SK-N-SH (cell line): Measurements from ENCODE around the gene RAB24. TPM values are rescaled to one million over a fixed set of nuclear protein-coding genes. Genes with fewer than 3 reads are reported as not detected.

ENCODE experiments used
- CTCF ChIA-PET: fragments of 300-600, 350-600 bp; formaldehyde crosslinking; extraction: SDS; loops from one replicate; lab custom pipeline; 2021; lab: Yijun Ruan, JAX
- POLR2A ChIA-PET: fragments of 350-600 bp; sonication (Branson Sonifier 250); formaldehyde crosslinking; extraction: SDS; loops from one replicate; lab custom pipeline; 2020; ENCODE audit warnings: antibody characterized with exemption, inconsistent platforms; lab: Yijun Ruan, JAX
- DNase-seq: peaks from one replicate; pipeline ENCODE4 v3.0.0; 2012
- H2AFZ ChIP-seq: fragments of 200-600 bp; sonication (generic); 2 replicates; pipeline ENCODE4 v1.8.1; 2016; ENCODE audit warnings: antibody characterized with exemption, mild to moderate bottlenecking, low read depth
- H3F3A ChIP-seq: fragments of 200-600 bp; sonication (generic); replicated peaks from 2 replicates; pipeline ENCODE3; 2016; ENCODE audit warnings: antibody characterized with exemption, mild to moderate bottlenecking; ENCODE audit not compliant: insufficient read depth
- H3K27ac ChIP-seq, 2 experiments: fragments of 200-500 bp in 1 of 2; fragments of 200-600 bp in 1 of 2; sonication (Bioruptor generic) in 1 of 2; sonication (generic), shearing (Covaris generic) in 1 of 2; 2 replicates each; pipeline versions ENCODE4 v1.5.1 to v1.6.1; 2014 to 2016; ENCODE audit warnings: low read depth in 2 of 2, inconsistent platforms in 1 of 2, low read length in 1 of 2, mild to moderate bottlenecking in 1 of 2, mixed read lengths in 1 of 2
- H3K27me3 ChIP-seq: fragments of 200-600 bp; sonication (generic), shearing (Covaris generic); 2 replicates; pipeline ENCODE4 v1.6.1; 2016; ENCODE audit warnings: mixed run types; ENCODE audit not compliant: insufficient read depth
- H3K36me3 ChIP-seq, 2 experiments: fragments of 200-500 bp in 1 of 2; fragments of 200-600 bp in 1 of 2; sonication (Bioruptor generic) in 1 of 2; sonication (generic) in 1 of 2; replicated peaks in 1 of 2; 2 replicates each; pipeline versions ENCODE3 to v1.5.1; 2014 to 2016; ENCODE audit warnings: low read length in 1 of 2, mild to moderate bottlenecking in 1 of 2; ENCODE audit not compliant: insufficient read depth in 2 of 2, control insufficient read depth in 1 of 2
- H3K4me1 ChIP-seq, 2 experiments: fragments of 200-500 bp in 1 of 2; fragments of 200-600 bp in 1 of 2; sonication (Bioruptor generic) in 1 of 2; sonication (generic), shearing (Covaris generic) in 1 of 2; 2 replicates each; pipeline versions ENCODE4 v1.5.1 to v1.6.1; 2014 to 2016; ENCODE audit warnings: low read depth in 1 of 2, low read length in 1 of 2, mixed run types in 1 of 2; ENCODE audit not compliant: insufficient read depth in 2 of 2, control insufficient read depth in 1 of 2
- H3K4me2 ChIP-seq: fragments of 200-600 bp; sonication (generic), shearing (Covaris generic); 2 replicates; pipeline ENCODE4 v1.6.1; 2017; ENCODE audit warnings: mixed run types
- H3K4me3 ChIP-seq, 2 experiments: fragments of 200-500 bp in 1 of 2; fragments of 200-600 bp in 1 of 2; sonication (Bioruptor generic) in 1 of 2; sonication (generic), shearing (Covaris generic) in 1 of 2; 2 replicates each; pipeline versions ENCODE4 v1.5.1 to v1.8.1; 2014 to 2016; ENCODE audit warnings: low read depth in 2 of 2, inconsistent platforms in 1 of 2, low read length in 1 of 2, mild to moderate bottlenecking in 1 of 2, mixed read lengths in 1 of 2, moderate library complexity in 1 of 2
- H3K79me2 ChIP-seq: fragments of 200-600 bp; sonication (generic); 2 replicates; pipeline ENCODE4 v1.8.1; 2017; ENCODE audit warnings: mild to moderate bottlenecking; ENCODE audit not compliant: insufficient read depth
- H3K9ac ChIP-seq: fragments of 200-600 bp; sonication (generic); 2 replicates; pipeline ENCODE4 v1.6.1; 2017; ENCODE audit warnings: mixed run types
- H3K9me2 ChIP-seq: fragments of 200-600 bp; sonication (generic); 2 replicates; pipeline ENCODE4 v1.6.1; 2017; ENCODE audit warnings: mixed run types
- H3K9me3 ChIP-seq: fragments of 200-600 bp; sonication (generic); 2 replicates; pipeline ENCODE4 v1.6.1; 2017; ENCODE audit warnings: mixed run types, mild to moderate bottlenecking, moderate library complexity
- H4K20me1 ChIP-seq: fragments of 200-600 bp; sonication (generic); 2 replicates; pipeline ENCODE4 v1.6.1; 2017; ENCODE audit warnings: mild to moderate bottlenecking, mixed run types; ENCODE audit not compliant: insufficient read depth
- CHD2 ChIP-seq: fragments of 150-350 bp; IDR thresholded peaks from 2 replicates; pipeline ENCODE4 v1.6.1; 2018; ENCODE audit warnings: low read length; ENCODE audit not compliant: partially characterized antibody
- ELF1 ChIP-seq: IDR thresholded peaks from 2 replicates; pipeline ENCODE4 v1.4.0; 2012
- EP300 ChIP-seq, 2 experiments: IDR thresholded peaks; 2 replicates each; pipeline versions ENCODE4 v1.4.0 to v1.6.1; 2012; ENCODE audit warnings: borderline replicate concordance in 1 of 2, low read depth in 1 of 2, low read length in 1 of 2
- EZH2phosphoT487 ChIP-seq: fragments of 200-600 bp; sonication (generic); IDR thresholded peaks from 2 replicates; pipeline ENCODE4 v1.6.1; 2017; ENCODE audit warnings: low read depth, mixed run types, mild to moderate bottlenecking, antibody characterized with exemption, moderate library complexity, borderline replicate concordance
- FOSL2 ChIP-seq: IDR thresholded peaks from 2 replicates; pipeline ENCODE4 v1.4.0; 2012; ENCODE audit warnings: low read depth, mild to moderate bottlenecking, moderate library complexity, borderline replicate concordance
- IRF3 ChIP-seq: fragments of 150-350 bp; IDR thresholded peaks from 2 replicates; pipeline ENCODE4 v1.6.1; 2016; ENCODE audit warnings: mild to moderate bottlenecking, low read depth, low read length
- MXI1 ChIP-seq: IDR thresholded peaks from 2 replicates; pipeline ENCODE4 v1.6.1; 2012; ENCODE audit warnings: mild to moderate bottlenecking, low read depth, low read length, improper control_type of control experiment
- NRF1 ChIP-seq: IDR thresholded peaks from 2 replicates; pipeline ENCODE4 v1.6.1; 2012; ENCODE audit warnings: low read depth, mild to moderate bottlenecking, low read length
- PBX3 ChIP-seq: IDR thresholded peaks from 2 replicates; pipeline ENCODE4; 2012
- POLR2AphosphoS5 ChIP-seq: IDR thresholded peaks from 2 replicates; pipeline ENCODE4 v1.6.1; 2012; ENCODE audit warnings: low read depth, low read length
- RXRA ChIP-seq: IDR thresholded peaks from 2 replicates; pipeline ENCODE4 v1.4.0; 2012; ENCODE audit warnings: low read depth, mild to moderate bottlenecking, borderline replicate concordance
- TEAD4 ChIP-seq: IDR thresholded peaks from 2 replicates; pipeline ENCODE4 v1.4.0; 2012; ENCODE audit warnings: mild to moderate bottlenecking, borderline replicate concordance; ENCODE audit not compliant: insufficient read depth
- USF1 ChIP-seq: IDR thresholded peaks from 2 replicates; pipeline ENCODE4 v1.4.0; 2012; ENCODE audit warnings: low read depth, borderline replicate concordance
- YY1 ChIP-seq: IDR thresholded peaks from 2 replicates; pipeline ENCODE4 v1.4.0; 2012; ENCODE audit warnings: low read depth, mild to moderate bottlenecking
- ZBTB33 ChIP-seq: IDR thresholded peaks from 2 replicates; pipeline ENCODE4 v1.4.0; 2012; ENCODE audit warnings: low read depth, borderline replicate concordance
- WGBS: methylation state at CpG from one replicate; pipeline ENCODE4 v1.1.6; 2017; ENCODE audit warnings: low lambda C conversion rate; 5-methylcytosine and 5-hydroxymethylcytosine counted together
- polyA plus RNA-seq, 3 experiments: library from polyadenylated mRNA; depleted of rRNA; stranded (reverse); fragments of >200 nt; gene quantifications; 2 replicates each; pipeline ENCODE4 v1.2.3, GENCODE V29; 2012

RAB24 gene
- polyA plus RNA-seq, 1 of the 3 experiments (the other 2 are of a cell fraction) = 101 TPM

- 0 out of 4 replicates have a peak, but pooled peaks of 1 of the 2 experiments have one; percentile 39 for TF ChIP-seq EP300 (IDR thresholded peaks at IDR 0.05; ENCODE audit: borderline replicate concordance in 1 of 2, low read depth in 1 of 2, low read length in 1 of 2)
- peak; percentile 52; the same call in 1 of the 2 replicates for TF ChIP-seq IRF3
- peak; percentile 100 for TF ChIP-seq MXI1
- peak; percentile 75 for TF ChIP-seq NRF1
- peak; percentile 69 for TF ChIP-seq POLR2AphosphoS5
- TF ChIP-seq, all 33 proteins: peak for 11
These were observed 8.5 kb upstream of the RAB24 start, which contains the start of gene MXD3 (continued) for GRCh38 chr5:177311723-177312648.

GRCh38 chr5:177311392-177311722 lies 7.8 kb upstream of the RAB24 start:
- Histone ChIP-seq H3K9ac (peak overlapping the region; percentile 85), H3K4me1 (peaks cover 4 to 25% of the 10 kb centered on the region in 2 experiments; a peak in 1 of 4 replicates), H3K9me2 (no peaks in the 10 kb centered on the region), H3K36me3 (peaks cover 7 to 12% of the 10 kb centered on the region in 2 experiments), H2AFZ (peak overlapping the region; percentile 91; the same call in 1 of the 2 replicates), H4K20me1 (peaks cover 18% of the 10 kb centered on the region), H3K9me3 (no peaks in the 10 kb centered on the region), H3K4me3 (peak overlapping the region; percentile 59 to 84), H3K27ac (peak overlapping the region; percentile 58 to 88; a peak in 3 of 4 replicates), H3K4me2 (peak overlapping the region; percentile 100), H3F3A (peaks cover 18% of the 10 kb centered on the region), H3K27me3 (no peaks in the 10 kb centered on the region), H3K79me2 (peaks cover 52% of the 10 kb centered on the region)
- POLR2A ChIA-PET = interaction anchor here (1.2 to 1.3 kb wide), 2 partner anchors 115 to 197 kb away, joined by 3 to 4 read pairs; no protein-coding TSS in a partner anchor
- peak; percentile 71 for DNase-seq
- no peak for TF ChIP-seq MXI1
- no peak for TF ChIP-seq CHD2
- TF ChIP-seq YY1 = no peak
- TF ChIP-seq ELF1 = no peak
- TF ChIP-seq USF1 = no peak
- no peak for TF ChIP-seq FOSL2
- TF ChIP-seq NRF1 = no peak
- no peak for TF ChIP-seq EZH2phosphoT487
- TF ChIP-seq POLR2AphosphoS5 = no peak
- TF ChIP-seq ZBTB33 = no peak
- no peak for TF ChIP-seq TEAD4
- no peak for TF ChIP-seq RXRA
- no peak for TF ChIP-seq PBX3
- CTCF ChIA-PET = interaction anchor here (1.1 to 4.3 kb wide), 7 partner anchors 12 to 201 kb away, joined by 3 to 39 read pairs (median 6); no protein-coding TSS in a partner anchor
- WGBS = 0% methylated on average over 5 of the region's 23 CpGs
